Liver (tissue), 9 donors: ENCODE data around the gene POLDIP3. TPM values are rescaled to one million over a fixed set of nuclear protein-coding genes. Genes with fewer than 3 reads are reported as not detected.

ENCODE experiments used
- DNase-seq: peaks from one replicate; pipeline ENCODE4 v3.0.0-alpha.2; 2017; ENCODE audit warnings: low spot score
- H3K27ac ChIP-seq, 2 donors: one replicate each; pipeline ENCODE4 v1.7.0; 2013; ENCODE audit warnings: inconsistent platforms in 2 of 2, low read length in 2 of 2, control low read depth in 1 of 2, low read depth in 1 of 2, mild to moderate bottlenecking in 1 of 2
- H3K27me3 ChIP-seq, 4 donors: one replicate each; pipeline versions ENCODE4 v1.6.1 to v1.7.0; 2013; ENCODE audit warnings: low read length in 3 of 4, inconsistent platforms in 1 of 4, mild to moderate bottlenecking in 1 of 4, moderate library complexity in 1 of 4; ENCODE audit not compliant: control insufficient read depth in 4 of 4, insufficient read depth in 4 of 4
- H3K36me3 ChIP-seq, 4 donors: one replicate each; pipeline versions ENCODE4 v1.6.1 to v1.7.0; 2013; ENCODE audit warnings: low read length in 3 of 4, mild to moderate bottlenecking in 3 of 4, low read depth in 1 of 4, moderate library complexity in 1 of 4; ENCODE audit not compliant: control insufficient read depth in 4 of 4, insufficient read depth in 3 of 4
- H3K4me1 ChIP-seq, 4 donors: one replicate each; pipeline versions ENCODE4 v1.6.1 to v1.7.0; 2013; ENCODE audit warnings: low read length in 3 of 4, mild to moderate bottlenecking in 3 of 4, moderate library complexity in 1 of 4; ENCODE audit not compliant: control insufficient read depth in 4 of 4, insufficient read depth in 4 of 4
- H3K4me3 ChIP-seq, 3 donors: one replicate each; pipeline versions ENCODE4 v1.6.1 to v1.7.0; 2013; ENCODE audit warnings: low read length in 3 of 3, control low read depth in 1 of 3, low read depth in 1 of 3, mild to moderate bottlenecking in 1 of 3
- H3K9ac ChIP-seq, 2 donors: one replicate each; pipeline ENCODE4 v1.7.0; 2013; ENCODE audit warnings: low read length in 2 of 2, mild to moderate bottlenecking in 2 of 2, moderate library complexity in 2 of 2, control low read depth in 1 of 2, low read depth in 1 of 2
- H3K9me3 ChIP-seq, 4 donors: one replicate each; pipeline versions ENCODE4 v1.6.1 to v1.7.0; 2013; ENCODE audit warnings: low read length in 3 of 4; ENCODE audit not compliant: control insufficient read depth in 4 of 4
- EGR1 ChIP-seq, 2 donors: IDR thresholded peaks; 2 replicates each; pipeline ENCODE4 v1.6.1; 2016 to 2018; ENCODE audit warnings: antibody characterized with exemption in 2 of 2, low read depth in 2 of 2
- FOXA1 ChIP-seq: IDR thresholded peaks from 2 replicates; pipeline ENCODE4 v1.6.1; 2016; ENCODE audit warnings: antibody characterized with exemption
- FOXA2 ChIP-seq: IDR thresholded peaks from 2 replicates; pipeline ENCODE4 v1.6.1; 2016; ENCODE audit warnings: antibody characterized with exemption
- GABPA ChIP-seq, 2 donors: IDR thresholded peaks in 1 of 2; conservative IDR thresholded peaks in 1 of 2; 2 replicates each; pipeline ENCODE4 v1.6.1; 2016; ENCODE audit warnings: antibody characterized with exemption in 2 of 2, mild to moderate bottlenecking in 1 of 2, moderate library complexity in 1 of 2
- HNF4A ChIP-seq, 2 donors: conservative IDR thresholded peaks; 2 replicates each; pipeline ENCODE4 v1.6.1; 2016; ENCODE audit warnings: antibody characterized with exemption in 2 of 2, mild to moderate bottlenecking in 2 of 2
- HNF4G ChIP-seq: IDR thresholded peaks from 2 replicates; pipeline ENCODE4 v1.6.1; 2016; ENCODE audit warnings: antibody characterized with exemption
- NR2F2 ChIP-seq: IDR thresholded peaks from 2 replicates; pipeline ENCODE4 v1.6.1; 2016; ENCODE audit warnings: antibody characterized with exemption
- RAD21 ChIP-seq, 2 donors: IDR thresholded peaks; 2 replicates each; pipeline ENCODE4 v1.6.1; 2016; ENCODE audit warnings: antibody characterized with exemption in 2 of 2, mild to moderate bottlenecking in 2 of 2
- SP1 ChIP-seq: IDR thresholded peaks from 2 replicates; pipeline ENCODE4 v1.6.1; 2018; ENCODE audit warnings: antibody characterized with exemption, mild to moderate bottlenecking
- ZBTB33 ChIP-seq: IDR thresholded peaks from 2 replicates; pipeline ENCODE4 v1.6.1; 2016; ENCODE audit warnings: antibody characterized with exemption
- WGBS: extraction: QIAGEN DNeasy Blood & Tissue Kit; methylation state at CpG from one replicate; pipeline ENCODE4 v1.1.7; 2013; 5-methylcytosine and 5-hydroxymethylcytosine counted together
- polyA plus RNA-seq, 2 donors: library from polyadenylated mRNA; stranded (reverse) in 1 of 2; unstranded in 1 of 2; fragments of 200-250 nt in 1 of 2; fragments of >200 nt in 1 of 2; fragmentation: Nextera tagmentation in 1 of 2; extraction: Ambion mirVana in 1 of 2; gene quantifications; one replicate each; pipeline versions ENCODE4 v1.2.1 to v1.2.3, GENCODE V29; 2013 to 2015
- total RNA-seq, 2 donors: library from RNA; depleted of rRNA; stranded (reverse); fragments of >200 nt; gene quantifications; one replicate each; pipeline ENCODE4 v1.2.3, GENCODE V29; 2014
- donor health status: healthy.
- donor health status: healthy.
- donor health status: healthy.
- donor health status: healthy.
- donor health status: healthy.

Gene POLDIP3
- total and polyA plus RNA-seq, 4 donors, result 14.6 to 22.5 (median 18.0) TPM

GRCh38 chr22:42596863-42597530, 17.7 kb downstream of the POLDIP3 start (continued):
- no peak for TF ChIP-seq ZBTB33

- 84% methylated on average over 5 of the region's 5 CpGs for WGBS
- Histone ChIP-seq H3K9me3 (no peaks in the 10 kb centered on the region), H3K36me3 (peaks cover 34 to 79% (median 63%) of the 10 kb centered on the region in 4 donors), H3K27me3 (no peaks in the 10 kb centered on the region), H3K4me1 (no peaks in the 10 kb centered on the region), H3K9ac (no peak overlapping the region), H3K27ac (no peak overlapping the region), H3K4me3 (no peak overlapping the region)
- DNase-seq, result no peak
- no peak for TF ChIP-seq HNF4A (conservative IDR thresholded peaks at IDR 0.05)
- TF ChIP-seq EGR1 (IDR thresholded peaks at IDR 0.05; ENCODE audit: low read depth in 2 of 2), result no peak
- TF ChIP-seq FOXA1, result no peak
These were observed 18.3 kb downstream of the POLDIP3 start for GRCh38 chr22:42596336-42596735.

DNA sequence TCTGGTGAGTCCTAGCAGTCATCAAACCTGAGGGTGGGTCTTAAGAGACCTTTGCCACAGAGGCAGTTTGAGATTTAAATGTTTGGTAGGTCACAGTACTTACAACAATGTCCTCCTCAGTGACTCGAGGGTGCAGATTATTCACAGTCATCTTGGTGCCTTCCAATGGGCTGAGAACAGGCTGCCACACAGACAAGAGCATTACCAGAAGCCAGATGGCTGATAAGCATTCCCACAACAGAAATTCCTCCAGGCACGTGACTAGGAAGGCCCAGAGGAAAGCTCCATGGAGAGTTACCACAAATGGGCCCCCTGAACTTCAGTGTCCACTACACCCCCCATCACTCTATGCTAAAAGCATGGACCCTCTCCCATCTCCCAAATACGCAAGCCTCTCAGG, 19.2 kb downstream of the POLDIP3 start:
- WGBS, result 87% methylated on average over 3 of the region's 3 CpGs
- Histone ChIP-seq H3K36me3 (peaks cover 36 to 79% (median 62%) of the 10 kb centered on the region in 4 donors), H3K9ac (no peak overlapping the region), H3K9me3 (no peaks in the 10 kb centered on the region), H3K27ac (no peak overlapping the region), H3K4me1 (no peaks in the 10 kb centered on the region), H3K4me3 (no peak overlapping the region), H3K27me3 (no peaks in the 10 kb centered on the region)
- DNase-seq, result no peak
- TF ChIP-seq HNF4G (no peak), SP1 (no peak), RAD21 (IDR thresholded peaks at IDR 0.05) (no peak)

GRCh38 chr22:42591987-42592386, 22.7 kb downstream of the POLDIP3 start:
- no peak for DNase-seq
- H3K36me3 ChIP-seq, result peaks cover 29 to 80% (median 48%) of the 10 kb centered on the region in 4 donors
- 97% methylated on average over 12 of the region's 12 CpGs for WGBS
- no peak overlapping the region for H3K9ac ChIP-seq
- TF ChIP-seq EGR1 (IDR thresholded peaks at IDR 0.05; ENCODE audit: low read depth in 2 of 2) (no peak), GABPA (IDR thresholded peaks at IDR 0.05 in 1 of 2, conservative IDR thresholded peaks at IDR 0.05 in 1 of 2) (no peak), ZBTB33 (no peak), NR2F2 (no peak), FOXA2 (no peak)
- H3K27me3 ChIP-seq, result no peaks in the 10 kb centered on the region
- H3K27ac ChIP-seq, result no peak overlapping the region
- no peaks in the 10 kb centered on the region for H3K4me1 ChIP-seq
- no peak overlapping the region for H3K4me3 ChIP-seq
- no peaks in the 10 kb centered on the region for H3K9me3 ChIP-seq
